ENCODE data around the gene PDGFD.
A peak's percentile ranks its signal among the peaks of the same experiment; 100 is the strongest.

Gene PDGFD

GRCh38 chr11:103972013-103972412 lies 191.9 kb downstream of the PDGFD start:
- no peak for TF ChIP-seq CTCF (IDR thresholded peaks at IDR 0.05; ENCODE audit: insufficient read depth, low read depth, low read length, missing control alignments)
- H3K4me3 ChIP-seq (ENCODE audit: low read length), result no peak overlapping the region
- no peak for DNase-seq (ENCODE audit: low read depth)

- no peak overlapping the region for H3K4me3 ChIP-seq (ENCODE audit: low read length)
- DNase-seq (ENCODE audit: low read depth), result no peak
- no peak for TF ChIP-seq CTCF (IDR thresholded peaks at IDR 0.05; ENCODE audit: insufficient read depth, low read depth, low read length, missing control alignments)
Measured at GRCh38 chr11:103970701-103971249, 193.2 kb downstream of the PDGFD start.

GRCh38 chr11:103968685-103969084 lies 195.3 kb downstream of the PDGFD start:
- no peak for TF ChIP-seq CTCF (IDR thresholded peaks at IDR 0.05; ENCODE audit: insufficient read depth, low read depth, low read length, missing control alignments)
- no peak overlapping the region for H3K4me3 ChIP-seq (ENCODE audit: low read length)
- DNase-seq (ENCODE audit: low read depth), result no peak

- TF ChIP-seq CTCF (IDR thresholded peaks at IDR 0.05; ENCODE audit: insufficient read depth, low read depth, low read length, missing control alignments), result no peak
- no peak for DNase-seq (ENCODE audit: low read depth)
- no peak overlapping the region for H3K4me3 ChIP-seq (ENCODE audit: low read length)
Measured at GRCh38 chr11:103967985-103968384, 196.0 kb downstream of the PDGFD start.

- no peak overlapping the region for H3K4me3 ChIP-seq (ENCODE audit: low read length)
- DNase-seq (ENCODE audit: low read depth), result no peak
- TF ChIP-seq CTCF (IDR thresholded peaks at IDR 0.05; ENCODE audit: insufficient read depth, low read depth, low read length, missing control alignments), result peak; percentile 23
Measured at GRCh38 chr11:103964390-103964789, 199.6 kb downstream of the PDGFD start.

GRCh38 chr11:103963648-103964047 lies 200.3 kb downstream of the PDGFD start:
- TF ChIP-seq CTCF (IDR thresholded peaks at IDR 0.05; ENCODE audit: insufficient read depth, low read depth, low read length, missing control alignments), result no peak
- no peak for DNase-seq (ENCODE audit: low read depth)
- no peak overlapping the region for H3K4me3 ChIP-seq (ENCODE audit: low read length)

GRCh38 chr11:103961010-103961409 lies 202.9 kb downstream of the PDGFD start:
- peak; percentile 79 for DNase-seq (ENCODE audit: low read depth)

More at GRCh38 chr11:103961010-103961409, 202.9 kb downstream of the PDGFD start:
- TF ChIP-seq CTCF (IDR thresholded peaks at IDR 0.05; ENCODE audit: insufficient read depth, low read depth, low read length, missing control alignments), result no peak
- H3K4me3 ChIP-seq (ENCODE audit: low read length), result no peak overlapping the region

Measured in epithelial cell of esophagus (primary cell).